ENCODE data around the gene COPE. TPM values are rescaled to one million over a fixed set of nuclear protein-coding genes. Genes with fewer than 3 reads are reported as not detected.
"Not testable (repeated sequence)": the region's sequence is repeated elsewhere in the genome, so short reads cannot be mapped to it uniquely, and the experiment has no call there.

Gene COPE
- total RNA-seq, 1 donor from 2014 or later, result 194 TPM

DNA sequence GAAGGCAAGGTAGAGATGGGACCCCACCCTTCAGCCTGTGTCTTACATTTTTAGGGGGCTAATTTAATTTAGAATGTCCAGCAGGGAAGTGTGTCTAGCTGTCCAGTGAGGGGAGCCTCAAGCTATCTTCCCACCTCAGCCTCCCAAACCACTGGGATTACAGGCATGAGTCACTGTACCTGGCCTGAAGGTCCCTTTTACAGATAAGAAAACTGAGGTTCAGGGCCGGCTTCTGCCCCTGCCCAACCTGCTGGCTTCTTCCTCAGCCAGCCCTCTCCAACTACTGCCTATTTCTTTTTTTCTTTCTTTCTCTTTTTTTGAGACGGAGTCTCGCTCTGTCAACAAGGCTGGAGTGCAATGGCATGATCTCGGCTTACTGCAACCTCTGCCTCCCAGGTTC lies 41.2 kb upstream of the COPE start:
- TF ChIP-seq CTCF (conservative IDR thresholded peaks at IDR 0.05), result no peak

GRCh38 chr19:18955042-18955441 lies 35.9 kb upstream of the COPE start:
- TF ChIP-seq CTCF (conservative IDR thresholded peaks at IDR 0.05), result no peak
- Mint-ChIP-seq H3K27ac (ENCODE audit: unreplicated experiment) (no peak overlapping the region), H3K4me1 (no peaks in the 10 kb centered on the region), H3K9me3 (peaks cover 5% of the 10 kb centered on the region), H3K27me3 (ENCODE audit: low read depth) (no peaks in the 10 kb centered on the region), H3K4me3 (no peak overlapping the region), H3K36me3 (ENCODE audit: low read depth) (no peaks in the 10 kb centered on the region)
- no peak for DNase-seq (ENCODE audit: low read depth, low spot score)

More for the DNA sequence above, 41.2 kb upstream of the COPE start:
- H3K4me1 Mint-ChIP-seq, result peaks cover 7% of the 10 kb centered on the region
- no peaks in the 10 kb centered on the region for H3K9me3 Mint-ChIP-seq
- no peak for DNase-seq (ENCODE audit: low read depth, low spot score)
- peaks cover 13% of the 10 kb centered on the region for H3K27me3 Mint-ChIP-seq (ENCODE audit: low read depth)
- no peak overlapping the region for H3K4me3 Mint-ChIP-seq
- no peaks in the 10 kb centered on the region for H3K36me3 Mint-ChIP-seq (ENCODE audit: low read depth)
- H3K27ac Mint-ChIP-seq (ENCODE audit: unreplicated experiment), result no peak overlapping the region

GRCh38 chr19:18954094-18954493 lies 34.9 kb upstream of the COPE start:
- no peak for TF ChIP-seq CTCF (conservative IDR thresholded peaks at IDR 0.05)
- H3K36me3 Mint-ChIP-seq (ENCODE audit: low read depth), result no peaks in the 10 kb centered on the region
- peaks cover 5% of the 10 kb centered on the region for H3K9me3 Mint-ChIP-seq
- H3K4me3 Mint-ChIP-seq, result no peak overlapping the region
- DNase-seq (ENCODE audit: low read depth, low spot score), result no peak
- no peak overlapping the region for H3K27ac Mint-ChIP-seq (ENCODE audit: unreplicated experiment)
- no peaks in the 10 kb centered on the region for H3K27me3 Mint-ChIP-seq (ENCODE audit: low read depth)
- H3K4me1 Mint-ChIP-seq, result no peaks in the 10 kb centered on the region

- not testable (repeated sequence) for H3K36me3 Mint-ChIP-seq (ENCODE audit: low read depth); H3K4me1 Mint-ChIP-seq; H3K9me3 Mint-ChIP-seq; H3K27ac Mint-ChIP-seq (ENCODE audit: unreplicated experiment); H3K27me3 Mint-ChIP-seq (ENCODE audit: low read depth); H3K4me3 Mint-ChIP-seq; DNase-seq (ENCODE audit: low read depth, low spot score)
Observed at GRCh38 chr19:18952364-18953003, 33.3 kb upstream of the COPE start.

GRCh38 chr19:18951721-18952281 lies 32.6 kb upstream of the COPE start:
- Mint-ChIP-seq H3K4me3 (no peak overlapping the region), H3K9me3 (peaks cover 5% of the 10 kb centered on the region), H3K27me3 (ENCODE audit: low read depth) (no peaks in the 10 kb centered on the region), H3K4me1 (no peaks in the 10 kb centered on the region), H3K36me3 (ENCODE audit: low read depth) (no peaks in the 10 kb centered on the region), H3K27ac (ENCODE audit: unreplicated experiment) (no peak overlapping the region)
- no peak for TF ChIP-seq CTCF (conservative IDR thresholded peaks at IDR 0.05)
- DNase-seq (ENCODE audit: low read depth, low spot score), result no peak

DNA sequence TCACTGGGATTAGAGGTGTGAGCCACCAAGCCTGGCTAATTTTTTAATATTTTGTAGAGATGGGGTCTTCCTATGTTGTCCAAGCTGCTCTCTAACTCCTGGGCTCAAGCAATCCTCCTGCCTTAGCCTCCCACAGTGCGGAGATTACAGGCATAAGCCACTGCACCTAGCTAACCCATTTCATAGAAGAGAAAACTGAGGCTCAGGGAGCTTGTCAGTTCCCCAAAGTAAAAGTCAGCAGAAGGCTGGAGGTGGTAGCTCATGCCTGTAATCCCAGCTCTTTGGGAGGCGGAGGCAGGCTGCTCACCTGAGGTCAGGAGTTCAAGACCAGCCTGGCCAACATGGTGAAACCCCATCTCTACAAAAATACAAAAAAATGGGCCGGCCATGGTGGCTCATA lies 30.7 kb upstream of the COPE start:
- Mint-ChIP-seq H3K27ac (ENCODE audit: unreplicated experiment) (no peak overlapping the region), H3K9me3 (peaks cover 1% of the 10 kb centered on the region), H3K36me3 (ENCODE audit: low read depth) (no peaks in the 10 kb centered on the region), H3K27me3 (ENCODE audit: low read depth) (no peaks in the 10 kb centered on the region), H3K4me3 (no peak overlapping the region), H3K4me1 (no peaks in the 10 kb centered on the region)
- no peak for DNase-seq (ENCODE audit: low read depth, low spot score)
- TF ChIP-seq CTCF (conservative IDR thresholded peaks at IDR 0.05), result no peak

Data from neural crest cell (in vitro differentiated cells).